K562 (cell line): Measurements from ENCODE around the gene GPR32.

Experiments used
- ARID2 ChIP-seq: fragments of 450-650 bp; IDR thresholded peaks from 2 replicates; pipeline ENCODE4 v1.6.1; 2017; ENCODE audit warnings: antibody characterized with exemption, mild to moderate bottlenecking
- BHLHE40 ChIP-seq: IDR thresholded peaks from 2 replicates; pipeline ENCODE4 v1.6.1; 2011; ENCODE audit warnings: low read length, improper control_type of control experiment
- BRD4 ChIP-seq: fragments of 200-600 bp; sonication (generic); IDR thresholded peaks from 2 replicates; pipeline ENCODE4 v1.6.1; 2017; ENCODE audit warnings: inconsistent platforms
- FOXM1 ChIP-seq, 2 experiments: fragments of 450-650 bp in 1 of 2; sonication (generic) in 1 of 2; formaldehyde crosslinking in 1 of 2; IDR thresholded peaks; 2 replicates each; pipeline versions ENCODE4 v1.6.1 to v1.9.0; 2017 to 2022; ENCODE audit warnings: low read depth in 2 of 2, mild to moderate bottlenecking in 2 of 2, missing genetic modification reagents in 1 of 2, moderate library complexity in 1 of 2
- ILF3 ChIP-seq: fragments of 450-650 bp; IDR thresholded peaks from 2 replicates; pipeline ENCODE4 v1.6.1; 2018; ENCODE audit warnings: antibody characterized with exemption, mild to moderate bottlenecking, moderate library complexity, borderline replicate concordance
- JUNB ChIP-seq: fragments of 450-650 bp; formaldehyde crosslinking; conservative IDR thresholded peaks from 2 replicates; pipeline ENCODE4 v1.4.0; 2020; ENCODE audit warnings: mild to moderate bottlenecking
- MAX ChIP-seq: sonication (generic); formaldehyde crosslinking; IDR thresholded peaks from 2 replicates; pipeline ENCODE4 v1.9.0; 2022; ENCODE audit warnings: mild to moderate bottlenecking, missing genetic modification reagents
- MITF ChIP-seq: IDR thresholded peaks from 2 replicates; pipeline ENCODE4 v1.6.1; 2014; ENCODE audit warnings: antibody characterized with exemption
- SUPT5H ChIP-seq: fragments of 450-650 bp; IDR thresholded peaks from 2 replicates; pipeline ENCODE4 v1.6.1; 2016
- ZBTB11 ChIP-seq, 3 experiments: fragments of 200-800 bp in 1 of 3; fragments of 250-450 bp in 1 of 3; fragments of 450-650 bp in 1 of 3; sonication (Bioruptor Pico) in 1 of 3; sonication (Bioruptor generic) in 1 of 3; formaldehyde crosslinking in 1 of 3; IDR thresholded peaks; 2 replicates each; pipeline versions ENCODE4 v1.6.1 to v1.8.0; 2016 to 2022; ENCODE audit warnings: mild to moderate bottlenecking in 2 of 3, missing genetic modification characterization in 2 of 3, missing compliant biosample characterization in 1 of 3, moderate library complexity in 1 of 3
- ZBTB7A ChIP-seq: IDR thresholded peaks from 2 replicates; pipeline ENCODE4 v1.6.1; 2011; ENCODE audit warnings: low read depth, mild to moderate bottlenecking, low read length, moderate library complexity, borderline replicate concordance; ENCODE audit not compliant: control insufficient read depth
- ZKSCAN1 ChIP-seq: fragments of 150-350 bp; IDR thresholded peaks from 2 replicates; pipeline ENCODE4 v1.6.1; 2016; ENCODE audit warnings: low read depth, low read length
- ZNF354B ChIP-seq: fragments of 250-450 bp; sonication (Bioruptor Pico); IDR thresholded peaks from 2 replicates; pipeline ENCODE4 v1.4.0; 2020

- TF ChIP-seq FOXM1 (IDR thresholded peaks at IDR 0.05; ENCODE audit: low read depth) (no peak), FOXM1 (CRISPR knock-in tag; IDR thresholded peaks at IDR 0.05; ENCODE audit: low read depth) (no peak), SUPT5H (no peak), JUNB (CRISPR knock-in tag) (no peak), ZKSCAN1 (no peak), MAX (CRISPR knock-in tag) (no peak), BHLHE40 (no peak), ZBTB11 (CRISPR knock-in tag; IDR thresholded peaks at IDR 0.05) (no peak), ILF3 (no peak), ARID2 (no peak), ZBTB7A (no peak), ZNF354B (CRISPR knock-in tag) (no peak), BRD4 (no peak), MITF (no peak)
Measured at GRCh38 chr19:50739914-50740426, 30.3 kb upstream of the GPR32 start.
